K562 (cell line): Measurements from ENCODE around the gene NCAPD2. TPM values are rescaled to one million over a fixed set of nuclear protein-coding genes. Genes with fewer than 3 reads are reported as not detected.
A peak's percentile ranks its signal among the peaks of the same experiment; 100 is the strongest.

ENCODE experiments used
- ATAC-seq: fragments of 200-7000 bp; cut with Tn5 transposase; 3 replicates; pipeline ENCODE4 v1.9.1; 2020; ENCODE audit warnings: moderate library complexity
- BruUV-seq: library from RNA; stranded (reverse); fragments of 400-500 nt; replicated peaks from 2 replicates; lab custom pipeline; 2021; lab: Mats Ljungman, UMichigan
- CTCF ChIA-PET: fragments of 300-600 bp; formaldehyde crosslinking; extraction: SDS; loops from one replicate; lab custom pipeline; 2021; ENCODE audit warnings: low intra/inter-chr PET ratio; lab: Yijun Ruan, JAX
- POLR2A ChIA-PET: fragments of 300-600, 350-650 bp; sonication (Branson Sonifier 250); formaldehyde crosslinking; extraction: SDS; loops from one replicate; lab custom pipeline; 2021; ENCODE audit warnings: antibody characterized with exemption, inconsistent platforms; lab: Yijun Ruan, JAX
- DNase-seq, 4 experiments: peaks; one replicate each; pipeline versions ENCODE4 v3.0.0 to v3.0.0-alpha.2; 2011 to 2018; ENCODE audit warnings: low spot score in 3 of 4, mixed read lengths in 3 of 4; ENCODE audit errors: extremely low read depth in 1 of 4
- FAIRE-seq: peaks from 2 replicates; lab custom pipeline; 2011; peaks lifted over from hg19 to GRCh38; lab: Jason Lieb, UNC
- H2AFZ ChIP-seq: 2 replicates; pipeline ENCODE4 v1.6.0; 2011; ENCODE audit warnings: low read depth, low read length, control low read depth, inconsistent platforms
- H3K27ac ChIP-seq: fragments of 200-600 bp; 3 replicates; pipeline ENCODE4 v1.8.0; 2011; ENCODE audit warnings: low read depth, mild to moderate bottlenecking, control low read depth, inconsistent platforms, low read length, moderate library complexity, mixed read lengths; ENCODE audit errors: extremely low read depth
- H3K27me3 ChIP-seq, 2 experiments: fragments of 300-600 bp in 1 of 2; 2 replicates in 1 of 2; 3 replicates in 1 of 2; pipeline versions ENCODE4 v1.6.0 to v1.8.0; 2011; ENCODE audit warnings: inconsistent platforms in 2 of 2, low read length in 2 of 2, mild to moderate bottlenecking in 1 of 2, mixed read lengths in 1 of 2, moderate library complexity in 1 of 2; ENCODE audit not compliant: control insufficient read depth in 2 of 2, insufficient read depth in 2 of 2
- H3K36me3 ChIP-seq: fragments of 300-600 bp; 3 replicates; pipeline ENCODE4 v1.8.0; 2011; ENCODE audit warnings: mild to moderate bottlenecking, low read length, inconsistent platforms; ENCODE audit not compliant: control insufficient read depth, insufficient read depth
- H3K4me1 ChIP-seq, 2 experiments: fragments of 200-600 bp in 1 of 2; replicated peaks in 1 of 2; 2 replicates in 1 of 2; 3 replicates in 1 of 2; pipeline versions ENCODE4 v1.5.1 to v1.8.0; 2011; ENCODE audit warnings: inconsistent platforms in 2 of 2, low read length in 2 of 2, mild to moderate bottlenecking in 1 of 2, mixed read lengths in 1 of 2, moderate library complexity in 1 of 2; ENCODE audit not compliant: control insufficient read depth in 2 of 2, insufficient read depth in 2 of 2
- H3K4me2 ChIP-seq: 2 replicates; pipeline ENCODE4 v1.6.1; 2011; ENCODE audit warnings: low read length, control low read depth, inconsistent platforms, mixed read lengths; ENCODE audit not compliant: insufficient read depth
- H3K4me3 ChIP-seq: fragments of 200-600 bp; sonication (generic), shearing (Covaris generic); 2 replicates; pipeline ENCODE4 v1.5.1; 2016; ENCODE audit warnings: control low read depth, inconsistent platforms
- H3K79me2 ChIP-seq: fragments of 200-600 bp; 3 replicates; pipeline ENCODE4 v1.8.0; 2011; ENCODE audit warnings: low read length, inconsistent platforms; ENCODE audit not compliant: control insufficient read depth, insufficient read depth
- H3K9ac ChIP-seq, 2 experiments: 2 replicates each; pipeline versions ENCODE4 v1.6.0 to v1.6.1; 2011; ENCODE audit warnings: low read depth in 2 of 2, low read length in 2 of 2, control low read depth in 1 of 2, inconsistent platforms in 1 of 2, mild to moderate bottlenecking in 1 of 2, mixed read lengths in 1 of 2; ENCODE audit not compliant: insufficient read depth in 1 of 2
- H3K9me1 ChIP-seq: one replicate; pipeline ENCODE4 v1.6.0; 2011; ENCODE audit warnings: inconsistent platforms, mild to moderate bottlenecking, low read length, moderate library complexity; ENCODE audit not compliant: control insufficient read depth, insufficient read depth
- H3K9me3 ChIP-seq: replicated peaks from 2 replicates; pipeline ENCODE4 v1.5.1; 2011; ENCODE audit warnings: low read depth, low read length, inconsistent platforms; ENCODE audit not compliant: control insufficient read depth, insufficient read depth
- H4K20me1 ChIP-seq: replicated peaks from 2 replicates; pipeline ENCODE4 v1.6.1; 2011; ENCODE audit warnings: low read length, inconsistent platforms, mixed read lengths; ENCODE audit not compliant: control insufficient read depth, insufficient read depth
- ARID3A ChIP-seq: IDR thresholded peaks from 2 replicates; pipeline ENCODE4 v1.6.1; 2012; ENCODE audit warnings: low read depth, low read length, improper control_type of control experiment, borderline replicate concordance
- BCLAF1 ChIP-seq, 2 experiments: fragments of 450-650 bp in 1 of 2; IDR thresholded peaks; 2 replicates each; pipeline ENCODE4 v1.6.1; 2011 to 2017; ENCODE audit warnings: low read depth in 2 of 2, antibody characterized with exemption in 1 of 2, borderline replicate concordance in 1 of 2, low read length in 1 of 2, mild to moderate bottlenecking in 1 of 2, mixed read lengths in 1 of 2; ENCODE audit not compliant: control insufficient read depth in 1 of 2
- BMI1 ChIP-seq: fragments of 150-350 bp; IDR thresholded peaks from 2 replicates; pipeline ENCODE4 v1.6.1; 2014; ENCODE audit warnings: low read length
- CEBPB ChIP-seq: fragments of 450-650 bp; IDR thresholded peaks from 2 replicates; pipeline ENCODE4 v1.6.1; 2016; ENCODE audit warnings: missing genetic modification characterization, missing compliant biosample characterization
- CREB3L1 ChIP-seq: fragments of 450-650 bp; IDR thresholded peaks from 2 replicates; pipeline ENCODE4 v1.6.1; 2014; ENCODE audit warnings: low read depth, mild to moderate bottlenecking, moderate library complexity, borderline replicate concordance
- EHMT2 ChIP-seq: fragments of 450-650 bp; IDR thresholded peaks from 2 replicates; pipeline ENCODE4 v1.6.1; 2018; ENCODE audit warnings: antibody characterized with exemption
- KLF6 ChIP-seq: fragments of 250-450 bp; sonication (Bioruptor Pico); IDR thresholded peaks from 2 replicates; pipeline ENCODE4 v1.4.0; 2020; ENCODE audit warnings: mild to moderate bottlenecking, moderate library complexity, borderline replicate concordance
- NRF1 ChIP-seq, 2 experiments: fragments of 450-650 bp; IDR thresholded peaks in 1 of 2; conservative IDR thresholded peaks in 1 of 2; 2 replicates each; pipeline ENCODE4 v1.6.1; 2014; ENCODE audit warnings: mild to moderate bottlenecking in 2 of 2
- RNF2 ChIP-seq: sonication (generic); IDR thresholded peaks from 2 replicates; pipeline ENCODE4 v1.6.1; 2016
- SAFB2 ChIP-seq: fragments of 200-400 bp; formaldehyde crosslinking; IDR thresholded peaks from 2 replicates; pipeline ENCODE4 v1.6.1; 2018; ENCODE audit warnings: borderline replicate concordance, low read length, low read depth, moderate library complexity; ENCODE audit not compliant: severe bottlenecking
- SIX5 ChIP-seq, 2 experiments: IDR thresholded peaks; 2 replicates each; pipeline ENCODE4 v1.6.1; 2011; ENCODE audit warnings: low read length in 2 of 2, borderline replicate concordance in 1 of 2, low read depth in 1 of 2, mild to moderate bottlenecking in 1 of 2, moderate library complexity in 1 of 2; ENCODE audit not compliant: insufficient read depth in 1 of 2
- STAG1 ChIP-seq: sonication (generic); formaldehyde crosslinking; IDR thresholded peaks from 2 replicates; pipeline ENCODE4 v1.5.0; 2020; ENCODE audit warnings: missing genetic modification reagents, borderline replicate concordance
- TEAD1 ChIP-seq, 2 experiments: fragments of 450-650 bp in 1 of 2; sonication (generic) in 1 of 2; formaldehyde crosslinking; IDR thresholded peaks; 2 replicates each; pipeline versions ENCODE4 v1.4.0 to v1.8.0; 2020 to 2022; ENCODE audit warnings: mild to moderate bottlenecking in 2 of 2, missing genetic modification reagents in 1 of 2
- ZNF217 ChIP-seq: sonication (generic); formaldehyde crosslinking; IDR thresholded peaks from 2 replicates; pipeline ENCODE4 v1.8.0; 2022; ENCODE audit warnings: mild to moderate bottlenecking, missing genetic modification reagents
- ZNF282 ChIP-seq: sonication (generic); formaldehyde crosslinking; IDR thresholded peaks from 2 replicates; pipeline ENCODE4 v1.8.1; 2023; ENCODE audit warnings: missing genetic modification reagents
- ZNF311 ChIP-seq: fragments of 250-450 bp; sonication (Bioruptor Pico); IDR thresholded peaks from 2 replicates; pipeline ENCODE4 v1.4.0; 2020; ENCODE audit warnings: mild to moderate bottlenecking, moderate library complexity
- ZNF764 ChIP-seq: fragments of 250-450 bp; sonication (Bioruptor Pico); IDR thresholded peaks from 2 replicates; pipeline ENCODE4 v1.4.0; 2020; ENCODE audit warnings: low read depth, mild to moderate bottlenecking, moderate library complexity
- WGBS: fragments of 100-300 bp; shearing (Covaris generic); methylation state at CpG from one replicate; pipeline ENCODE4 v1.1.6; 2016; ENCODE audit warnings: low coverage, mixed read lengths; ENCODE audit not compliant: insufficient coverage; ENCODE audit errors: missing lambda C conversion rate; 5-methylcytosine and 5-hydroxymethylcytosine counted together
- in situ Hi-C: fragments of 300-500 bp; cut with MboI; formaldehyde crosslinking; loops from 4 replicates; pipeline ENCODE4 v1.15.0; 2018; ENCODE audit warnings: inconsistent platforms, mixed read lengths
- intact Hi-C: fragments of 100-400 bp; cut with micrococcal nuclease; formaldehyde crosslinking; loops from 2 replicates; pipeline ENCODE4 v1.14.2; 2022
- polyA plus RNA-seq, 8 experiments: library from polyadenylated mRNA; depleted of rRNA in 4 of 8; stranded (reverse) in 5 of 8; unstranded in 3 of 8; fragments of >200 nt; fragmentation: Nextera tagmentation in 2 of 8; fragmentation: Illumina TruSeq in 1 of 8; extraction: Ambion mirVana in 2 of 8; extraction: Trizol in 1 of 8; gene quantifications; 2 replicates each; pipeline versions ENCODE4 v1.2.1 to v1.2.3, GENCODE V29; 2011 to 2014; ENCODE audit warnings: inconsistent platforms in 1 of 8, missing spikeins in 1 of 8
- total RNA-seq, 7 experiments: library from RNA; depleted of rRNA in 6 of 7; stranded (reverse); fragments of >200 nt in 6 of 7; fragmentation: Illumina TruSeq in 2 of 7; extraction: Trizol in 2 of 7; gene quantifications; 2 replicates each; pipeline versions ENCODE4 v1.2.1 to v1.2.3, GENCODE V29; 2011 to 2021; ENCODE audit warnings: low replicate concordance in 1 of 7

Gene NCAPD2
- total and polyA plus RNA-seq, 9 of the 15 experiments (the other 6 are each of a cell fraction or from before 2014, with no cell fraction given), result 16.9 to 93.7 (median 68.3) TPM

- in situ Hi-C loops, result no loop called here
- TF ChIP-seq SIX5 (IDR thresholded peaks at IDR 0.05; ENCODE audit: borderline replicate concordance in 1 of 2, insufficient read depth in 1 of 2, low read depth in 1 of 2, low read length in 2 of 2) (no peak), STAG1 (no peak), KLF6 (CRISPR knock-in tag) (no peak), EHMT2 (no peak), ZNF217 (no peak), RNF2 (no peak), ZNF764 (CRISPR knock-in tag) (no peak), SAFB2 (no peak), BMI1 (no peak), ZNF311 (CRISPR knock-in tag) (no peak), BCLAF1 (IDR thresholded peaks at IDR 0.05; ENCODE audit: borderline replicate concordance in 1 of 2, control insufficient read depth in 1 of 2, low read depth in 2 of 2, low read length in 1 of 2) (no peak), NRF1 (conservative IDR thresholded peaks at IDR 0.05 in 1 of 2, IDR thresholded peaks at IDR 0.05 in 1 of 2) (no peak), ARID3A (no peak), TEAD1 (CRISPR knock-in tag; IDR thresholded peaks at IDR 0.05) (no peak), CEBPB (tag) (no peak), ZNF282 (CRISPR knock-in tag) (no peak), CREB3L1 (no peak)
- TF ChIP-seq, all 486 proteins: peak for 0
Observed at GRCh38 chr12:6556857-6557256, 63.0 kb downstream of the NCAPD2 start.

More at GRCh38 chr12:6556857-6557256, 63.0 kb downstream of the NCAPD2 start:
- no peaks in the 10 kb centered on the region for H3K9me3 ChIP-seq
- ATAC-seq (no peak), DNase-seq (no peak), FAIRE-seq (no peak)
- ChIA-PET POLR2A (interaction anchor here (0.6 to 1.0 kb wide), 2 partner anchors 14 to 101 kb away, joined by 3 read pairs; no protein-coding TSS in a partner anchor), CTCF (no interaction called here)
- intact Hi-C loops, result loop anchor here (10.0 kb wide), 1 partner anchor 268 kb away; the partner anchor contains the start of genes GPR162 and P3H3
- H3K79me2 ChIP-seq, result no peaks in the 10 kb centered on the region
- no peak overlapping the region for H3K9ac ChIP-seq
- no peak overlapping the region for H3K4me3 ChIP-seq
- no peaks in the 10 kb centered on the region for H3K27me3 ChIP-seq
- no peak overlapping the region for H2AFZ ChIP-seq
- H3K27ac ChIP-seq, result no peak overlapping the region
- peaks cover 49% of the 10 kb centered on the region; the same call in 2 of the 3 replicates for H3K36me3 ChIP-seq
- H3K4me1 ChIP-seq, result peaks cover 2 to 20% of the 10 kb centered on the region in 2 experiments; a peak in 4 of 5 replicates
- no peak overlapping the region for H3K4me2 ChIP-seq
- H3K9me1 ChIP-seq, result no peaks in the 10 kb centered on the region
- TSS peak; percentile 76 for BruUV-seq
- 76% methylated on average over 4 of the region's 4 CpGs for WGBS
- H4K20me1 ChIP-seq, result no peaks in the 10 kb centered on the region
